Endothelial cell of coronary artery (primary cell): ENCODE data around the gene ZCCHC24. TPM values are rescaled to one million over a fixed set of nuclear protein-coding genes. Genes with fewer than 3 reads are reported as not detected.

Source experiments
- total RNA-seq: library from RNA; depleted of rRNA; stranded (reverse); fragments of >200 nt; gene quantifications from 2 replicates; pipeline ENCODE4 v1.2.3, GENCODE V29; 2014

ZCCHC24 gene
- total RNA-seq = 2.8 and 4.9 TPM in 2 replicates

DNA sequence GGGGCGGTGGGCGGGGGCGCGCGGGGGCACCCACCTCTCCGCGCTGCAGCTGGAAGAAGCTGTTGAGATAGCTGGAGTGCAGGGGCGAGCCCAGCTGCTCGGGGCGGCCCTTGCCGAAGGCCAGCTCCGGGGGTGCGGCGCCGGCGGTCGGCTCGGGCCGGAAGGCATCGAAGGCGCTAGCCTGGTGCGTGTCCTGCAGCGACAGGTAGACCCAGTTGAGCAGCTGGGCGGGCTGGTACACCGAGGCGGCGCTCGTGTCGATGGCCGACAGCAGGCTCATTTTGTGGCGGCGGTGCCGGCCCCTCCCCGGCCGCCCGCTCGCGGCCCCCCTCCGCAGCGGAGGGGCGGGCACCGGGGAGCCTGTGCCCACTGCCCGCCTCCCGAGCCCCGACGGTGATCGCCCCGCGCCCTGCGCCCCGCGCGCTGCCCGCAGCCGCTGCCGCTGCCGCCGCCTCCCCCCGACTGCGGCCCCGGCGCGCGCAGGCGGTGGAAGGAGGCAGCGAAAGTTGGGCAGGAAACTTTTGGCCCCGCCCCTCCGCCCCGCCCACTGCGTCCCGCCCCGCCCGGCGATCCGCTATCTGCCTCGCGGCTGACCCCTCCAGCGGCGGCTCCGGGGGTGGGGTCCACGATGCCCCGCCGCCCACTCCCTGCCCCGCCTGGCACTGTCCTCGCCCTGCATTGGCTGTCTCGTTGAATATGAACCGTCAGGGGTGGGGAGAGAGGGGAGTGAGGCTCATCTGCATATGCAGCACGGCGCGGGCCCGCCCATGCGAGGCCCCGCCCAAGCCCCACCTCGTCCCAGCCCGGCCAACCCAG, at the start of gene ZCCHC24:
Gene ZCCHC24, minus strand, starts transcription at position 464 of the 816 bp plus-strand sequence. Its CDS starts 184 bp downstream, at position 280.

DNA sequence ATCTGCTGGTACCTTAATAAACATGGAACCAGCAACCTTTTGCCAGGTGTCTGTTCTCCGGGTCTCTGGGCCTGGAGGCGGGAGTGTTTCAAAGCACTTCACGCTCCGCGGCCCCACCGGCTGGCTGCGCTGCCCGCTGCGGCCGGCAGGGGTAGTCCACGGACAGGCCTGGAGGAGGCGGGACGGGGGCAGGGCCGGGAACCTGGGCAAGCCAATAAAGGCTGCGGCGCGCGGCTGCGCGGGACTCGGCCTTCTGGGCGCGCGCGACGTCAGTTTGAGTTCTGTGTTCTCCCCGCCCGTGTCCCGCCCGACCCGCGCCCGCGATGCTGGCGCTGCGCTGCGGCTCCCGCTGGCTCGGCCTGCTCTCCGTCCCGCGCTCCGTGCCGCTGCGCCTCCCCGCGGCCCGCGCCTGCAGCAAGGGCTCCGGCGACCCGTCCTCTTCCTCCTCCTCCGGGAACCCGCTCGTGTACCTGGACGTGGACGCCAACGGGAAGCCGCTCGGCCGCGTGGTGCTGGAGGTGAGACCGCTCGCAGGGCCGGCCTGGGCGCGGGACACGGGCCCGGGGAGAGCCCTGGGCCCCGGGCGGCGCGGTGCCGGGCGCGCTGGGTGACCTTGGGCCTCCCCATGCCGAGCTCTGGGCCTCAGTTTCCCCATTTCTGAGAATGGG, 98.1 kb downstream of the ZCCHC24 start, which contains the start of gene PPIF:
Gene PPIF, plus strand, starts transcription at position 244 of the 668 bp plus-strand sequence. Its CDS starts 80 bp downstream, at position 324.

Other genes with a start within 250 kb of the ZCCHC24 start
- gene PPIF, start 98.2 kb downstream of the ZCCHC24 start, total RNA-seq = 16.0 and 17.3 TPM in 2 replicates
- 0.38 and 0.45 TPM in 2 replicates for gene EIF5AL1, start 66.9 kb upstream of the ZCCHC24 start, total RNA-seq
- gene SFTPA2, start 114.8 kb upstream of the ZCCHC24 start, total RNA-seq = not detected in 2 replicates
- not detected in 2 replicates for gene SFTPA1, start 165.3 kb upstream of the ZCCHC24 start, total RNA-seq